Loucy (cell line): ENCODE measurements around the gene DEFB121.

Experiments
- EZH2phosphoT487 ChIP-seq: fragments of 200-600 bp; IDR thresholded peaks from 2 replicates; pipeline ENCODE4 v1.6.1; 2018; ENCODE audit warnings: antibody characterized with exemption, mild to moderate bottlenecking, moderate library complexity, borderline replicate concordance
- TF ChIP-seq, protein P1 (sequence below): fragments of 200-600 bp; sonication (generic); conservative IDR thresholded peaks from 2 replicates; pipeline ENCODE4 v1.5.1; 2014; ENCODE audit warnings: mild to moderate bottlenecking, antibody characterized with exemption, low read length

DNA sequence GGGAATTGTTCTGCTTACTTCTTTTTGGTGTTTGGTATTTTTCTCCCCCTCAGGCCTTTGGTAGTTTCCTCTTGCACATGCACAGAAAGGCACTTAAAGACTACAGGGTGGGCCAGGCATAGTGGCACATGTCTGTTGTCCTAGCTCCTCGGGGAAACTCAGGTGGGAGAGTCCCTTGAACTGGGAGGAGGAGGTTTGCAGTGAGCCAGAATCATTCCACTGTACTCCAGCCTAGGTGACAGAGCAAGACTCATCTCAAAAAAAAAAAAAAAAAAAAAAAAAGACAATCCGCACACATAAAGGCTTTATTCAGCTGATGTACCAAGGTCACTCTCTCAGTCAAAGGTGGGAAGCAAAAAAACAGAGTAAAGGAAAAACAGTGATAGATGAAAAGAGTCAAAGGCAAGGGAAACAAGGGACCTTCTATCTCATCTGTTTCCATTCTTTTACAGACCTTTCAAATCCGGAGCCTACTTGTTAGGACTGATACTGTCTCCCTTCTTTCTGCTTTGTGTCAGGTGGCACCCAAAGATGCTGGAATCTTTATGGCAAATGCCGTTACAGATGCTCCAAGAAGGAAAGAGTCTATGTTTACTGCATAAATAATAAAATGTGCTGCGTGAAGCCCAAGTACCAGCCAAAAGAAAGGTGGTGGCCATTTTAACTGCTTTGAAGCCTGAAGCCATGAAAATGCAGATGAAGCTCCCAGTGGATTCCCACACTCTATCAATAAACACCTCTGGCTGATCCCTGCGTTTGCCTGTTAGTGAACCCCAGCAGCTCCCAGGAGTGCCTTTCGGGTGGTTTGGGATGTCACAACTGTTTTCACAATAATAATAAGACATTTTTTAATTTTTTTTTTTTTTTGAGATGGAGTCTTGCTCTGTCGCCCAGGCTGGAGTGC is 43.7 kb upstream of the DEFB121 start:
- TF ChIP-seq, protein P1, sequence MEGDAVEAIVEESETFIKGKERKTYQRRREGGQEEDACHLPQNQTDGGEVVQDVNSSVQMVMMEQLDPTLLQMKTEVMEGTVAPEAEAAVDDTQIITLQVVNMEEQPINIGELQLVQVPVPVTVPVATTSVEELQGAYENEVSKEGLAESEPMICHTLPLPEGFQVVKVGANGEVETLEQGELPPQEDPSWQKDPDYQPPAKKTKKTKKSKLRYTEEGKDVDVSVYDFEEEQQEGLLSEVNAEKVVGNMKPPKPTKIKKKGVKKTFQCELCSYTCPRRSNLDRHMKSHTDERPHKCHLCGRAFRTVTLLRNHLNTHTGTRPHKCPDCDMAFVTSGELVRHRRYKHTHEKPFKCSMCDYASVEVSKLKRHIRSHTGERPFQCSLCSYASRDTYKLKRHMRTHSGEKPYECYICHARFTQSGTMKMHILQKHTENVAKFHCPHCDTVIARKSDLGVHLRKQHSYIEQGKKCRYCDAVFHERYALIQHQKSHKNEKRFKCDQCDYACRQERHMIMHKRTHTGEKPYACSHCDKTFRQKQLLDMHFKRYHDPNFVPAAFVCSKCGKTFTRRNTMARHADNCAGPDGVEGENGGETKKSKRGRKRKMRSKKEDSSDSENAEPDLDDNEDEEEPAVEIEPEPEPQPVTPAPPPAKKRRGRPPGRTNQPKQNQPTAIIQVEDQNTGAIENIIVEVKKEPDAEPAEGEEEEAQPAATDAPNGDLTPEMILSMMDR, result no peak
- TF ChIP-seq EZH2phosphoT487, result no peak
